Measurements from ENCODE around the gene LSS.

The LSS gene

DNA sequence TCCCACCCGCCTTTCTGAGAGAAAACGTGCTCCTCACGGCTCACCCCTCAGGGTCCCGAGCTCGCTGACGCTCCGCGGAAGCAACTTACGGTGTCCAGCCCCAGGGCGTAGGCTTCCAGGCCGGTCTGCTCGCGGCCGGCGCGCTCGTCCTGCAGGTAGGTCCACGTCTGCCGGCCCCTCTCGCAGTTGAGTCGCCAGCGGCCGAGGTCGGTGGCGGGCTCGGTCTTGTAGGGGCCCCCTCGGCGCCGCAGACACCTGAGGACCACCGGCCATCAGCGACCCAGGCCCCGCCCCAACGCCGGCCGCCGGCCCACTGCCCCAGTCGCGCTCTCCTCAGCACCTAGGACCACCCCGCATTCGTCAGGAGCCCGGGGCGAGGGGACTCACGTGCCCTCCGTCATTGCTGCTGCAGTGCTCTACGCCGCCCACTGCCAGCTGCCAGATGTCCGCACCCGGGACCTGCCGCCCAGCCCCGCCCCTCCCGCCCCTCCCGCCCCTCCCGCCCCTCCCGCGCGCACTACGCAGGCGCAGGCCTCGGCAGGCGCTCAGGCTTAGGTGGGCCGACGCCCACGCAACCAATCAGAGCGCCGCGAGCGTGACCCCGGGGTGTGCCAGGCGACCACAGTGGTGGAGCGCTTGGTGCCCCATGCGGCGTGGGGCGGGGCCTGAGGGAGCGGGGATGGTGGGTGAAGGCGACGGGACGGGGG is at the start of gene LSS:
Gene LSS (minus strand): TSS at position 430 of the 707 bp plus-strand sequence. CDS start 29 bp downstream, at position 401.
- H3K27me3 ChIP-seq = peaks cover 32% of the 10 kb centered on the region
- H3K27ac ChIP-seq = peak within 1 kb of the TSS; percentile 41
- no peaks in the 10 kb centered on the region for H3K36me3 ChIP-seq
- H3K4me1 ChIP-seq (ENCODE audit: control insufficient read depth in 1 of 2, insufficient read depth in 1 of 2, low read depth in 1 of 2, low read length in 1 of 2) = peaks cover 15 to 17% of the 10 kb centered on the region in 2 experiments
- H3K4me3 ChIP-seq (ENCODE audit: low read depth in 1 of 2, low read length in 1 of 2) = peak within 1 kb of the TSS; percentile 74 to 94
- TF ChIP-seq CTCF (IDR thresholded peaks at IDR 0.05) = no peak
- no peaks in the 10 kb centered on the region for H3K9me3 ChIP-seq

DNA sequence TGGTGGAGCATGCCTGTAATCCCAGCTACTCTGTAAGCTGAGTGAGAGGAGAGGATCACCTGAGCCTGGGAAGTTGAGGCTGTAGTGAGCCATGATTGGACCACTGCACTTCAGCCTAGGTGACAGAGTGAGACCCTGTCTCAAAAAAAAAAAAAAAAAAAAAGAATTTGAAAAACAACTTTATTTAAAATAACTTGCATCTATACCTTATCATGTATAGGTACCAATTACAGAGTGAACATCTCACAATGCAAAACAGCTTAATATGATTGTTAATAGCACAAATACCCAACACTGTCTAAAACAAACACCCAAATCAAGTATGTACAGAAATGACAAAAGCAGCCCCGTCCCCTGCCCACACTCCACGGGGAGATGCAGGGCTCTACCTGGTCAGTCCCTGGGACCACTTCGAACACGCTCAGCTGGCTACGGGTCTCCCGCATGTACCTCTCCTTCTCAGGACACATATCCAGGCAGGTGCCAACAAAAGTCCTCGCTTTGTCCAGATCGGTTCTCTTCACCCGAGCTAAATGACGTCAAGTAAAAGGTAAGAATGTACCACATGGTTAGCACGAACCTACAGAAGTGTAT is 46.3 kb upstream of the LSS start:
- Histone ChIP-seq H3K27me3 (no peaks in the 10 kb centered on the region), H3K9me3 (no peaks in the 10 kb centered on the region), H3K36me3 (peaks cover 99% of the 10 kb centered on the region), H3K4me1 (ENCODE audit: control insufficient read depth in 1 of 2, insufficient read depth in 1 of 2, low read depth in 1 of 2, low read length in 1 of 2) (no peaks in the 10 kb centered on the region), H3K4me3 (ENCODE audit: low read depth in 1 of 2, low read length in 1 of 2) (no peak overlapping the region), H3K27ac (no peak overlapping the region)
- TF ChIP-seq CTCF (IDR thresholded peaks at IDR 0.05) = no peak

GRCh38 chr21:46273341-46273740 is 44.8 kb upstream of the LSS start:
- no peaks in the 10 kb centered on the region for H3K4me1 ChIP-seq (ENCODE audit: control insufficient read depth in 1 of 2, insufficient read depth in 1 of 2, low read depth in 1 of 2, low read length in 1 of 2)
- no peak overlapping the region for H3K4me3 ChIP-seq (ENCODE audit: low read depth in 1 of 2, low read length in 1 of 2)
- TF ChIP-seq CTCF (IDR thresholded peaks at IDR 0.05) = no peak
- no peaks in the 10 kb centered on the region for H3K9me3 ChIP-seq
- no peak overlapping the region for H3K27ac ChIP-seq
- H3K27me3 ChIP-seq = no peaks in the 10 kb centered on the region
- H3K36me3 ChIP-seq = peaks cover 99% of the 10 kb centered on the region

DNA sequence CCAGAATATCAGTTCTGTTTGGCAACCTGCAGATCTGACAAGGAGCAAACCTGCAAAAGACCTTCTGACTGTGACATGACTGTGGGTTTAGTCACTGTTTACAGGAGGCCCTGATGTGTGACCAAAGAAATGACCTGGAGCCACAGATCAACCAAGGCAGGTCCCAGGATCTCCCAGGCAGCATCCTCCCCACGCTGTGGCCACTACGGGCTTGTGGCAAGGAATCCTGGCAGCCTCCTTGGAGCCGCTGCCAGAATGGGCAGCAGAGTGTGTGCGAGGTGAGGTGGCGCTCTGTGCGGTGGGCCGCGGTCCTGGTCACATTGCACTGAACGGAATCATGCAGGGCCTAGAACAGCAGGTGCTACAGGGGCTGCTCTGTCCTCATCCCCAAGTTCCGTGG is 40.9 kb upstream of the LSS start:
- Histone ChIP-seq H3K27me3 (no peaks in the 10 kb centered on the region), H3K4me3 (ENCODE audit: low read depth in 1 of 2, low read length in 1 of 2) (no peak overlapping the region), H3K27ac (no peak overlapping the region), H3K36me3 (peaks cover 100% of the 10 kb centered on the region), H3K4me1 (ENCODE audit: control insufficient read depth in 1 of 2, insufficient read depth in 1 of 2, low read depth in 1 of 2, low read length in 1 of 2) (no peaks in the 10 kb centered on the region), H3K9me3 (no peaks in the 10 kb centered on the region)
- TF ChIP-seq CTCF (IDR thresholded peaks at IDR 0.05) = no peak

DNA sequence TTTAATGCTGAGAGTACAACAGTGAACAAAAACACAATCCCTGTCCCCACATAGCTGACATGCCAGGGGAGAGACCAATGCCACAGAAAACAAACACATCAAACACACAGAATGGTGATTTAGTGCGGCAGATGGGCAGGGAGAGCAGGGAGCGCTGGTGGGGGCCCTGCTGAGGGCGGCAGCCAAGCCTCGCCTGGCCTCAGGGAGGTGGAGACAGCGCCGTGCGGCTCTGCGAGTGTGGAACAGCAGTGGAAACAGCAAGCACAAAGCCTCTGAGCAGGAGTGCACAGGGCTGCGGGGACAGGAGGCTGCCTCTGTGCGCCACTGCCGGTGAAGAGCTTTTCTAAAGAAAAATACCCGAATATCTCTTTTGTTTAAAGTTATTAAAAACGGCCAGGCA is 39.8 kb upstream of the LSS start:
- Histone ChIP-seq H3K9me3 (no peaks in the 10 kb centered on the region), H3K27ac (no peak overlapping the region), H3K36me3 (peaks cover 99% of the 10 kb centered on the region), H3K4me3 (ENCODE audit: low read depth in 1 of 2, low read length in 1 of 2) (no peak overlapping the region), H3K27me3 (no peaks in the 10 kb centered on the region), H3K4me1 (ENCODE audit: control insufficient read depth in 1 of 2, insufficient read depth in 1 of 2, low read depth in 1 of 2, low read length in 1 of 2) (no peaks in the 10 kb centered on the region)
- no peak for TF ChIP-seq CTCF (IDR thresholded peaks at IDR 0.05)
